NCI-H2196 treated with DMSO at 0.1 percent for 48 hours (cell line): ENCODE results near the gene CCT7.
A peak's percentile ranks its signal among the peaks of the same experiment; 100 is the strongest.
"Not testable (repeated sequence)": the region's sequence is repeated elsewhere in the genome, so short reads cannot be mapped to it uniquely, and the experiment has no call there.

Experiments used
- DNase-seq: peaks from one replicate; lab custom pipeline; 2025; ENCODE audit not compliant: unreplicated experiment; lab: John Stamatoyannopoulos, UW

The CCT7 gene

DNA sequence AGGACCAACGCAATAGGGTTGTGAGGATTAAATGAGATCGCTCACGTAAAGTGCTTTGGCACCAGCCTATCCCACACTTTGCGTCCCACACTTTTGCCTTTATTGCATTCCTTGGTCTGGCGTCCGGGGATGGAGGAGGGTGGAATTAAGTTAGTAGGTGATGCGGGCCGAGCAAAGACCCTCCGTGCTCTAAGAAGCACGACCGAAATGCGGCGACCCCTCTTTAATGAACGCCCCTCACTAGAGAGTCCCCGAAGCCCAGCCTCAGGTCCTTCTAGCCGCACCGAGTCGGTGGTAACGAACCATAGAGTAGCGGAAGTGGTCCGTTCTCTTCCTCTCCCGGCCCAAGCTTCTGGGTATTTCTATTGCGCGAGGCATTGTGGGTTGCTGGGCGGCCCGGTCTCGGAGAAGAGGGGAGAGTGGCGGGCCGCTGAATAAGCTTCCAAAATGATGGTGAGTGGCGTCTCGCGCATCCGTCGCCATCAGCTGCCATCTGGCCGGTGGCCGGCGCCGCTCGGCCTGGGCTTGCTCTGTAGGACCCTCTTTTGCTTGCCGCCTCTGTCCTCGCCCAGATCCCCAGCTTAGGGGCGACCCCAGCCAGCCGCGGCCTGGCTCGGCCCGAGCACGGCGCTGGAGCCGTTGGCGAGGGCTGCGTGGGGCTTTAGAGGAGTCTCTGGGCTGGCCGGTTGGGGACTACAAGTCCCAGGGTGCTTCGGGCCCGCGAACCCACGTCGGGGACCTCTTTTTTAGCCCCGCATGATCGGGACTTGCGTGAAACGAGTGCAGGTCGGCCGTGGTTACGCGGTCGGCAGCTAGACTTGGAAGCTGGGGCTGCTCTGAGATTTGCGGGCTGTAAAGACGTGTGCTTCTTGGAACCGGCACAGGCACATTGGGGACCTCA is at the start of gene CCT7:
TSS of gene CCT7 (plus strand) at position 377 of the 901 bp plus-strand sequence. CDS start at position 448, 71 bp downstream.
- peak; percentile 70 for DNase-seq

DNA sequence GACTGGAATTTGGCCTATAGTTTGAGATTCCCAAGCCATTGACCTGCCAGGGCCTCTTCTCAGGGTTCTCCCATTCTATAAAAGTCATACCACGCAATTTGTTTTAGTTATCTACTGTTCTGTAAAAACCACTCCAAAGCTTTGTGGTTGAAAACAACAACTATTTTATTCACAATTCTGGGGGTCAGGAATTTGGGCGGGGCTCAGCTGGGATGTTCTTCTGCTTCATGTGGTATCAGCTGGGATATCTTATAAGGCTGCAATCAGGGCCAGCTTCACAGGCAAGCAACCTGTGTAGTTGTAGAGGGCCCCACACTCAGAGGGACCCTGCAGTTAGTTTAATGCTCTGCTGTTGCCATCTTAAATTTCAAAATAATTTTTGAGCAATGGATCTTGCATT is 48.1 kb upstream of the CCT7 start:
- DNase-seq, result no peak

DNA sequence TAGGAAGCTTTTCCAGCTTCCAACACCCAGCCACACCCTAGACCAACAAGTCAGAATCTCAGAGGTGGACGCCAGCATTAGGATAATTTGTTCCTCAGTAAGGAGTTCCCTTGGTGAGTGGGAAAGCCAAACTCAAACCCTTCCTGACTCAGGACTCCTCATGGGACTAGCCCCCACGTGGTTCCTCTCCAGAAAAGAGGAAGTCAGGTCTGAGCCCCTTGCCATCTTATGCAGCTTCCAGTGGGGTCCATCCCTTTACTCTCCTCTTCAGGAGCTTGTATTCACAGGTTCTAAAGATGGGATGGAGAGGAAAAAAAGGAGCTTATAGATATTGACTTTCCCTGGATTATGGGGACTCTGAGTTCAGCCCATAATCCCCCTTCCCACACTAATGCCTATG is 46.6 kb upstream of the CCT7 start:
- no peak for DNase-seq

DNA sequence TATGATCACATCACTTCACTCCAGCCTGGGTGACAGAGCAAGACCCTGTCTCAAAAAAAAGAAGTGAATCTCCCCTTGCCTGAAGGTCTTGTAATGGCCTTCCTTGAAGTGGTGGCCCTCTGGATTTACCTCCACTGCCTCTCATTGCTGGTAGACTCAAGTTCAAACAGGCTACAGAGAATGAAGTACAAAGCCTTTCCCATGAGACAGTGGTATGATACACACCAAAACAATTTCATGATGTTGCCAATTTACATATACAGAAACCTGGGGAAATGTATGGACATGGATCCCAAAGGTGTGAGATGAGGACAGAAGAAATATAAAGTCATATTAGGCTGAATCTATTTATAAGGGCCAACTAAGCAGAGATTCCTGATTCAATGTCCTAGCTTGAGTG is 36.5 kb upstream of the CCT7 start:
- no peak for DNase-seq

DNA sequence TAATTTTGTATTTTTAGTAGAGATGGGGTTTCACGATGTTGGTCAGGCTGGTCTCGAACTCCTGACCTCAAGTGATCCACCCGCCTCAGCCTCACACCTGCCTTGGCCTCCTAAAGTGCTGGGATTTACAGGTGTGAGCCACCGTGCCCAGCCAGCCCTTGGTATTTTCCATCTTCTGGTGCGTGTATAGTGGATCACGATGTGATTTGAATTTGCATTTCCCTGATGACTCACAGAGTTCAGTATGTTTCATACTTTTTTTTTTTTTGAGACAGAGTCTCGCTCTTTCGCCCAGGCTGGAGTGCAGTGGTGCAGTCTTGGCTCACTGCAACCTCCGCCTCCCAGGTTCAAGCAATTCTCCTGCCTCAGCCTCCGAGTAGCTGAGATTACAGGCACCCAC is 33.8 kb upstream of the CCT7 start:
- DNase-seq, result not testable (repeated sequence)

DNA sequence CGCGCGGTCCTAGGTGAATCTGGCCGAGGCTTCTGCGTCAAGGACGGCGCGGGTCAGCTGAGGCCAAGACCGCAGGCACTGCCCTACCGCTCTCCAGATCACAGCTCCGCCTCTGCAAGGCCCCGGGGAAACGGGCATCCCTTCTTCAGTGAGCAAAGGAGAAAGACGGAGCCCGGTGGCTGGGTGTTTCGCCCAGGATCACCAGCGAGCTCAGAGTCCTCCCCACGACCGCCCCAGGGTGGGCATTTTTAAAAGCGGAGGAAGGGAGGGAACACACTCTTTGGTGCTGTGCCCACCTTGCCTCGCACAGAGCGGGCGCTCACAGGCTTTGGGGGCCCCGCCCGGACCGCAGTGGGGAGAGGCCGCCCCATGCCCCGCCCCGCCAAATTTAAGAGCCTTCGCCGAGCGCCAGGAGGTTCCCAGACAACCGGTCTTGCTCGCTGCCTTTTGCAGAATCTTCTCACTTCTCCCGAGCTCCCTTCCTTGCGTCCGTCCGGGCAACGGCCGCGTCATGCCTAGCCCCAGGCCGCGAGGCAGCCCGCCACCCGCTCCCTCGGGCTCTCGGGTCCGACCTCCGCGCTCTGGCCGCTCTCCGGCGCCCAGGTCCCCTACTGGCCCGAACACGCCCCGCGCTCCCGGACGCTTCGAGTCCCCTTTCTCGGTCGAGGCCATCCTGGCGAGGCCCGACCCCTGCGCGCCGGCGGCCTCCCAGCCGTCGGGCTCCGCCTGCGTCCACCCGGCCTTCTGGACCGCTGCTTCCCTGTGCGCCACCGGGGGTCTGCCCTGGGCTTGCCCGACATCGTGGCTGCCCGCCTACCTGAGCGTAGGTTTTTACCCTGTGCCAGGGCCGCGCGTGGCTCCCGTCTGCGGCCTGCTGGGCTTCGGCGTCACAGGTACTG is 31.7 kb upstream of the CCT7 start, which contains the start of gene NOTO:
TSS of gene NOTO (plus strand) at position 419 of the 899 bp plus-strand sequence. CDS start at position 512, 93 bp downstream.
- no peak for DNase-seq

DNA sequence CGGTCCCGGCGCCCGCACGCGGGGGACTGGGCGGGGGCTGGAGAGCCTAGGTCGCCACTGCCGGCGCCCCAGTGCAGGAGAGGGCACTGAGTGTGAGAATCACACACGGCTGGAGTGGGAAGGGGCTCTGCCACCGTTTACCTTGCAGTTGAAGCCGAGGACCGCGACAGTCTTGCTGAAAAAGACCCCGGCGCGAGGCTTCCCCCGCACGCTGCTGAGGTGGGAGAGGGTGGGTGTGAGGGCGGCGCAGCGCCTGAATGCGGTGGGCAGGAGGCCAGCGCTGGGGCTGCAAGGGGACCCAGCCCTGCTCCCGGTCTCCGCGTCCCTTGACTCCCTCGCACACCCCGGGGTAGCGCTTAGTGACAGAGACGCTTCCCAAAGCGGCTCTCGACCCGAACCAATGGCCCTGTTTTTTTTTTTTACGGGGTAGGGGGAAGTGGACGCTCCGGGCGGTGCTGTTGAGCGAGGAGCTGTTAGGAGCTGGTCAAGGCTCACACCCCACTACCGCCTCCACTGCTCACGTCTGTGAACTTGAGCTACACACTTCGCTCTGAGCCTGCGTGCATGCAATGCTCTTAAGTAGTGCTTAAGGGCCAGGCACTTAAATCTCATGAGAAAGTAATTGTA is 30.9 kb upstream of the CCT7 start:
- no peak for DNase-seq

DNA sequence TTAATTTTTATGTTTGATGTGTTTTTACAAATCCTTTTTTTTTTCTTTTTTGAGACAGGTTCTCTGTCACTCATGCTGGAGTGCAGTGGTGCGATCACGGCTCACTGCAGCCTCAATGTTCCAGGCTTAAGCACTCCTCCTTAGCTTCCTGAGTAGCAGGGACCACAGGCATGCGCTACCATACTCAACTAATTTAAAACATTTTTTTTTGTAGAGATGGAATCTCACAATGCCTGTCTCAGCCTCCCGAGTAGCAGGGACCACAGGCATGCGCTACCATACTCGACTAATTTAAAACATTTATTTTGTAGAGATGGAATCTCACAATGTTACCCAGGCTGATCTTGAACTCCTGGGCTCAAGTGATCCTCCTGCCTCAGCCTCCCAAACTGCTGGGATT is 28.5 kb upstream of the CCT7 start:
- DNase-seq, result no peak

DNA sequence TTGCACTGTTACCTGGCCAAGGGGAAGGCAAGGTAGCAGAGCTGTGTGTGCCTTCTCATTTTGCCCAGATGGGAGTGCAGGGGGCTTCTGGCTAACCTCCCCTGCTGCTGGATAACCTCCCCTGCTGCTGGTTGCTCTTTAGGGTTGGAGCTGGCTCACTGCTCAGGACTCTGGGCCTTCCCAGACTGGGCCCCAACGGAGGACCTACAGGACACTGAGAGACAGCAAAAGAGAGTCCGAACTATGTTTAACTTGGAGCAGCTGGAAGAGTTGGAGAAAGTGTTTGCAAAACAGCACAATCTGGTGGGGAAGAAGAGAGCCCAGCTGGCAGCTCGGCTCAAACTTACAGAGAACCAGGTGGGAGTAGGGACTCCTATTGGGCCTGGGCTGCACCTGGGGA is 25.9 kb upstream of the CCT7 start:
- no peak for DNase-seq

DNA sequence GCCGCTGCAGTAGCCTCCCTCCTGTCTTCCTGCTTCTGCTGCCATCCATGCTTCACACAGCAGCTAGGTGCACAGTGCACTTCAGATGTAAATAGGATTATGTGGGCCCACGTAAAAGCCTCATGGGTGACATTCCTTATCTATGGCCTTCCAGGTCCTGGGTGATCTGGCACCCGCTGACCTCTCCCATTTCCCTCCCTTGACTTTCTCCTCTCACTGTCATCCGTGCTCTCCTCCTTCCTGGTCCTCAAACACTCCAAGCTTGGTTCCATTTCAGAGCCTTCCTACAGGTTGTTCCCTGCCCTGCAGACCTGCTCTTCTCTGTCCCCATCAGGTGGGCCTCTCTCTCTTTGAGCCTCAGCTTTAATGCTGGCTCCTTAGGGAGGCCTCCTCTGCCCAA is 24.1 kb upstream of the CCT7 start:
- DNase-seq, result no peak

DNA sequence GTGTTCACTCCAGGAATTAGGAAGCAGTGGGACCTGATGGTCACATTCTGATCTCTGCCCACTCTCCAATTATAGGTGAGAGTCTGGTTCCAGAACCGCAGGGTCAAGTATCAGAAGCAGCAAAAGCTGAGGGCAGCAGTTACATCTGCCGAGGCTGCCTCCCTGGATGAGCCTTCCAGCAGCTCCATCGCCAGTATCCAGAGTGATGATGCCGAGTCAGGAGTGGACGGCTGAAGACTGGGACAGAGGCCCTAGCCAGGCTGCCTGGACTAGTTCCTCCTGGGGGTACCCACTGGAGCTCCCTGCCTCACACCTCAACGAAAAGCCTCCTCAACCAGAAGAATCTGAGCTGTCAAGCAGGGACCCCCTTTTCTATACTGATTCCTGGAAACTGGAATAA is 23.4 kb upstream of the CCT7 start:
- no peak for DNase-seq

DNA sequence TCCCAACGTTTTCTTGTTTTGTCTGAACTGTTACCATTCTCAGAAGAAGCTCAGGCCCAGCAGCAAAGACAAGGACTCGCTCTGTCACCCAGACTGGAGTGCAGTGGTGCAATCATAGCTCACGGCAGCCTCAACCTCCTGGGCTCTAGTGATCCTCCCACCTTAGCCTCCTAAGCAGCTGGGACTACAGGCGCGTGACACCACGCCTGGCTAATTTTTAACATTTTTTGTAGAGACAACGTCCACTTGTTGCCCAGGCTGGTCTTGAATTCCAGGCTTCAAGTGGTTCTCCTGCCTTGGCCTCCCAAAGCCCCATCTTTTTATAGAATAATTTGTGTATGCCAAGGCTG is 22.0 kb upstream of the CCT7 start:
- DNase-seq, result no peak

DNA sequence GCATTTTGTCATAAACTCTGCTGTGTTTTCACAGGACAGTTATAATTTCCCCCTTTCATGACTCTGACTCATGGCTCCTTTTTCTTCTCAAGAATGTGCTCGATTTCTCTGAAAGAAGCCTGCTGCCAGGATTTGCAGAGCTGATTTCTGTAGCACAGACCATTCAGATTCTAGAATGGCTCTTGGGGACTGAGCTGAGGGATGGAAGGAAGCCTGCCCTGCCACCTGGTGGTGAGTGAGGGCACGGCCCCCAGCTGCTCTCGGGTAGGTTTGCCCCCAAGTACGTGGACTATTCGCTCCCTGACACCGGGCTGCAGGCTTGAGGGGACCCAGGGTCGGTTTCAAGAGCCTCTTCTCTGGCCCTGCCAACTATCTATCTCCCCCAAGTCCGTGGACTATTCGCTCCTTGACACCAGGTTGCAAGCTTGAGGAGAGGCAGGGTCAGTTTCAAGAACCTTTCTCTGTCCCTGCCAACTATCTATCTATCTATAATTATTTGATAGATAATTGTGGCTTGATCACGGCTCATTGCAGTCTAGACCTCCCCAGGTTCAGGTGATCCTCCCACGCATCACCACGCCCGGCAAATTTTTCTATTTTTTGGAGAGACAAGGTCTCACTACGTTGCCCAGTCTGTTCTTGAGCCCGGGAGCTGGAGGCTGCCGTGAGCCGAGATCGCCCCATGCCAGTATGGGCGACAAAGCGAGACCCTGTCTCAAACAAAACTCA is 21.5 kb upstream of the CCT7 start:
- DNase-seq, result peak; percentile 13

DNA sequence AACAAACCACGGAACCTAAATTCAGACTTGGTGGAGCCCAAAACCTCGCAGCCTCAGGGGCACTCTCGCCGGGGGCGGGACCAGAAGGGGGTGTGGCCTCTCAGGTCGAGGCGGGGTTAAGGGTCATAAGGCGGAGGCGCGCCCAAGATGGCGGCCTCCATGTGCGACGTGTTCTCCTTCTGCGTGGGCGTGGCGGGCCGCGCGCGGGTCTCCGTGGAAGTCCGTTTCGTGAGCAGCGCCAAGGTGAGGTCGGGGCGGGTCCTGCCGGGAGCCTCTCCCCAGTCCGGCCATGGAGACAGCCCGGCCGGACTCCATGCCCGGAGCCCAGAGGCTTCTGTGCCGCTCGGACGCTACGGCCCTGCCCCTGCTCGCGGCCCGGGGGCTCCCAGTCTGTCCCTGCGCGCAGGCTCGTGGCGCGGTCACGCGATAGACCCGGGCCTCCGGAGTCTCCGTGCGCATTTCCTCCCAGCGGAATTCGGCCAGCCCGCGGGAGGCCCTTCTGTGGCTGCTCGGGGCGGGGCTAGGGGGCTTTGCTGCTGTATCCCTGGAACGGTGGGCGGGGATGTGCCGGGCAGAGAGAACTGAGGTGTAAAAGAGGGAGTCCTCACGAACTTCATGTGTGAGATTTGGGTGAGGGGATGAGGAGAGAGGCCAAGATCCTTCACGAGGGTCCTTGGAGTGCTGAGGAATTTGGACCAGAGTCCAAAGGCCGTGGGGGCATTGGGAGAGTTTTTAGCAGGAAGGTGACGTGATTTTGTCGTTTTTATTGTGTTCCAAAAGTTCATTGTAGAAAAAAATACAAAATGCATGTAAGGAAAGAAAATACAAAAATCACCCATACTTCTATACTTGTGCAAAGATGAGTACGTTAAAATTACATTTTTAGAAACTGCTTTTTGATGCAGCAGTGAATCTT is 19.7 kb upstream of the CCT7 start, which contains the start of gene SMYD5:
TSS of gene SMYD5 (plus strand) at position 126 of the 916 bp plus-strand sequence. CDS start at position 148, 22 bp downstream.
- DNase-seq, result peak; percentile 42

DNA sequence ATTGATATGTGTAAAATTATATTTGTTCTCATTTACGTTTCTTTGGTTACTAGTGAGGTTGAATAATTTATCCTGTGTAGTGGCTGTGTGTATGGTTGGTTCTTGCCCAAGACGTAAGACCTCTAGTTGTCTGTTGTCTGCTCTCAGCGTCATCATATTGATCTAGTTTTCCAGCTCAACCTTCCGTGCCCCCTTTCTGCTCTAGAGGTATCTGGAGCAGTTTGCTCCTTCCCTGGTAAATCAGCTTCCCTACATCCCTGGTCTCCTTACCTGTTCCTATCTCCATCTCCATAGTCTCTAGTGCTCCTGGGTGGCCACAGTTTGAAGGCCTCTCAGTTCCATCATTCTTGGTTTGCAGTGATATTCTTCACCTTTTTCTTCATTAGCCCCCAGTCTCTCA is 18.9 kb upstream of the CCT7 start:
- no peak for DNase-seq

DNA sequence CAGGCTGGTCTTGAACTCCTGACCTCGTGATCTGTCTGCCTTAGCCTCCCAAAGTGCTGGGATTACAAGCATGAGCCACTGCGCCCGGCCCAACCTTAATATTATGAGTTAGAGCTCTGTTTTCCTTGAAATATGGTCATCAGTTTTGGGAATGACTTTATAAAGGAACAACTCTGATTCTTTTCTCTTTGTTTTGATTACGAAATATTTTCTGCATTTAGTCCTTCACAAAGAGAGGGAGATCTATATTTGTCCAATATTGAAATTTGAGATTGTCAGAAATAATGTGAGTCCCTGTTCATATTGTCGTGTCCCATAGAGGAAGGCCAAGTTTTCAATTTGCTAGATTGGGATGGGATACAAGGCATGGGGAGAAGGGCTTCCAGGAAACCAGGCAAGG is 16.9 kb upstream of the CCT7 start:
- DNase-seq, result no peak

DNA sequence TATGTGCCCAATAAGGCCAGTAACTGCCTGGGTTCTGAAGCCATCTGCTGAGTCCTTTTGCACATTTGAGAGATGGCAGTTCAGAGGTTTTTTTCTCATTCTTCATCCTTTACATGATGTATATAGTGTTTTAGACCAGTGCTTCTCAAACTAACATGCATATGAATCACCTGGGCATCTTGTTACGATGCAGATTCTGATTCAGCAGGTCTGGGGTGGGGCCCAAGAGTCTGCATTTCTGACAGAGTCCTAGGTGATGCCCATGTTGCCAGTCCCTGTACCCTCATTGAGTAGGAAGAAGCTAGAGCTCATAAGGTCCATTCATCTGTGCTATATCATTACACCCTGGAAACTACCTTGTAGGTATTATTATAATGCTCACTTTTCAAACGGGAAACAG is 16.3 kb upstream of the CCT7 start:
- DNase-seq, result no peak

DNA sequence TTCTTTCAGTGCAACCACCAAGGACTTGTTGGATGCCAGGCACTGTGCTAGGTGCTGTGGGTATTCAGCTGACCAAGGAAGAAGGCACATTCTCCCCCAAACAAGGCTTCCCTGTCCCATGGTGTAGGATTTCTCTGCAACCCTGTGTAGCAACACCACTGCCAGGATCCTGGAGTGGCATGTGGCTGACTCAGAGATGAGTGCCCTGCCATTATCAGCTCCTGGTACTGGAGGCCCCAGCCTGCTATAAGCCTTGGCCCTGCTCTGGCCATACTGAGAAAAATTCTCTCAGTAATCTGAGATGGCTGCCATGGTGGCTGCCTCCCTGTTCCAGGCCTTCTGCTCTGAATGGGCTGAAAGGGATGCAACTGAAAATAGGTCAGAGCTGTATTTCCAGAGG is 15.8 kb upstream of the CCT7 start:
- no peak for DNase-seq

DNA sequence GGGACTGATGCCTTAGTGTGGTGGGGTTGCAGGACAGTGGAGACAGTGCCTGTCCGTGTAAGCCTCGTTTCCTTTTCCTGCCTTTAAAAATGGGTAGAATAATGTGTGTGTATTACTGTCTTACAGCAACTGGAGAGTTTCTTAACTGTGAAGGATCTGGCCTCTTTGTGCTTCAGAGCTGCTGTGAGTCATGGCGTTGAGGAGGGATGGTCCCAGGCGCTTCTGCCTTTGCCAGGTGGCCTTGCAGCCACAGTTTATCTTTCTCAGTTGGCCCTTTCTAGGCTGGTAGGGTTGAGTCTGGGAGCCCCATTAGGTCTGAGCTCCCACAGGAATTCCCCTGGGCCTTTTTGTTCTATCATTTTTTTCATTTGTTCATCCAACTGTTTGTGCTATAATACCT is 10.3 kb upstream of the CCT7 start:
- DNase-seq, result no peak
